CD4-positive, alpha-beta T cell treated with Interleukin-17A for 4 hours (primary cell): ENCODE results near the gene LDLRAD4.
A peak's percentile ranks its signal among the peaks of the same experiment; 100 is the strongest.

Experiments
- DNase-seq: peaks from one replicate; pipeline ENCODE4 v3.0.0-alpha.2; 2020; ENCODE audit warnings: mixed read lengths

LDLRAD4 gene

DNA sequence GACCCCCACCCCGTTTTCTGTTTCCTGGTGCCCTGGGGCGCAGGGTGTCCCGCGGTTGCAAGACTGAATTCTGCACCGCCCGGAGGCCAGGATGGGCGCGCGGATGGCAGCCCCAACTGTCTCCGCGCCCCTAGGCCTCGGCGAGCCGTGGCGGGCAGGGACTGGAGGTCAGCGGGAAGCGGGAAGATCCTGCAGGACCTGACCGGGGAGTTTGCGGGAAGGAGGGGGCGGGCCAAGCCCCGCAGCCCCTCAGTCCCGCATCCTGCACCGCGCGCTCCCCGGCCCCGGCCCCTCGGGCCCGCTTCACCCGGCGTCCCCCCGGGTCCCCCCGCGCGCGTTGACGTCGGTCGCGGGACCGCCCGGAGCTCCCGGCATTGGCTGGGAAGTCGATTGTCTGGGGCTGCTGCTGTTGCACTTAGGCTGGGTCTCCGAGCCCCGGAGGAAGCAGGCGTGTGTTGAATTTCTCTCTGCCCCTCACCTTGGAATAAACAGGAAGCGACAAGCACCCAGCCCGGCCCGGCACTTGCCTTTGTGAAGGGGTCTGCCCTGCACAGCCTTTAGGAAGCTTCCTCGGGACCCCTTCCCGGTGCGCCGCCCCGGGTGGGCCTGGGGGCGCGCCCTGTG, at the start of gene LDLRAD4:
TSS of gene LDLRAD4 (plus strand) at position 393 of the 624 bp plus-strand sequence.
- peak; percentile 73 for DNase-seq

DNA sequence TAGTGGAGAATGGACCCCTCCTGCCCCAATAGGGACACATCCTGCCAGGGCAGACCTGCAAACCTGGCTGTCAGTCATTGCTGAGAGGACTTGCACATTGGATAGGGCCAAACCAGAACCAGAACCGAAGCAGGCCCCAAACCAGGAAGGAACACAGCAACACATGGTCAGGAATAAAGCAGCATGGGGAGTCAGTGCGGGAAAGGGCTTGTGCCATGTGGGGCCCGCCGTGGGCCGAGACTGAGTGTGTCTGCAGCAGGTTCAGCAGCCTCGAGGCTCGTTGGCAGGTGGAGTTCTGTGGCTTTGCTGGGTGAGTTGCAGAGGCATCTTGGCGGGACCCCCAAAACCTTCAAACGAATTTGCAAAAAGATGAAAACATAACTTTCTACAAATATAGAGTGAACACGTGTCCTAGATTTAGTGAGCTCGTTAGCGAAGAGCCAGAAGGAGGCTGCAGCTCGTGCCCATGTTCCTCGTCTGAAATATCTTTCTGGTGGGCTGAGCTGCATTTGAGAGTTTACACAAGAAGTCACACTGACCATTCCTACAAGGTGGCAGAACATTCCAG, 44.9 kb upstream of the LDLRAD4 start:
- no peak for DNase-seq

DNA sequence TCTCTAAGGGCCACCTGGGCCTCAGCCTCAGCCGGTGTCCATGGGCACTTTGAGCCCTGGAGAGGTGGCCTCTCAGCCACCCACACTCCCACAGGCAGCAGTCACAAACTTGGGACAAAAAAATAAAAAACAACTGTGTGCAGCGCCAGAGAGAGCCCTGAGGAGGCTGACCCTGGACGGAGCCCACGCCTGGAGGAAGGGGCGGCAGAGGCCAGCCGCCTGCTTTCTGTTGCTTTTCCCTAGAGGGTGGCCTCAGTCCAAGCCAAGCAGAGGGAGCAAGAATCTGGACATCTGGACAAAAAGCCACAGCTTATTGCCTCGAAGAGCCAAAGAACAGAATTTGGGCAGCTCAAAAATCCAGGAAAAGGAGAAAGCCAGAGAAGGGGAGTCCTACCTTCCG, 43.3 kb upstream of the LDLRAD4 start:
- no peak for DNase-seq

DNA sequence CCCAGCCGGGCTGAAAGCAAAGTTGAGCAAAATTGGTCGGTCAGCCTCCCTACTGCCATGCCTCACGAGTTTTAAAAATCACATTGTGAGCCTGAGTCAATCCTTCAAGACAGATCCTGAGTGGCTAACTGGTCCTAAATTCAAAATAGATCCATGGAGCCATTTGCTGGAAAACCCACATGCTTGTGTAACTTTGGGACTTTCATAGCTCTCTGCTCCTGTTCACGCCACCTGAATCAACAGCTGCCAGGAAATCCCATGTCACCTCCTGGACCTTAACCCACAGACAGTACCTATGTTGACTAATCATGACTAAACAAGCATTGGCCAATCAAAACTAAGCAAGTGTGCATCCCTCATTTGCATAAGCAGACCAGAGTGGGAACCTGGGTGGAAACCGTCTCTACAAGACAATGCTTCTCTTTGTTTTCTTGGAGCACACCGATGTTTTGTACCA, 42.8 kb upstream of the LDLRAD4 start:
- no peak for DNase-seq

DNA sequence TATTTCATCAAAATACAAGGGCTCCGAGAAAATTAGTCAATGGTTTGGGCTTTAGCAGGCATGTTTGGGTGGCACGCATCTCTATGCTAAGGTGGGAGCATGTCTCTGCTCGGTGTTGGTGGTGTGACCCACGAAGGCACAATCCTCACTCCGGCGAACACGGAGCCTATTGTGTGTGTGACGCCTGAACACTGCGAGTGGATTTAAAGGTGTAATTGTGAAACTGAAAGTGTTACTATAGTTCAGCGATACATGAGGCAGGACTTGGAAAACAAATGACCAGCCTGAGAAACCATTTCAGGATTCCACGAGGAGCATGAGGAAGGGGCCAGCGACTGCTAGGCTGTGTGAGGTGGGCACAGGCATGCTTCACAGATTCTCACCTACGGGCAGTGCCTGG, 41.7 kb upstream of the LDLRAD4 start:
- DNase-seq, result no peak

DNA sequence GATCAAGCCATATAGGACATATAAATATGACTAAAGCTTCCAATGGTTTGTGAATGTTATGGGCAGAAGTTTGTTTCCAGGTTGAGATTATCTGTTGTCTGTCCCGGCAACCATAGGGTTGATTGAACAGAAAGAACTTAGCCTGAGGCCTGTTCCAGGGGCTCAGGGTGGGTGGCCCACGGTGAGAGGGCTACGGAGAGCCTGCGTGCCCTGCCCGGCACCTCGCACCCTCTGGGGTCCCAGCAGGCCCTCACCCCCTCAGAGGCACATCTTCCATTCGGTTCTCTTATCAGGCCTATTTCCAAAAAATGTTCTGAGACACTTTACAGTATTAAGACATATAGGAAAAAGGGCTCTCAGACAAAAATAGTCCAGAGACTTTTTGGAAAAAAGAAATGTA, 40.4 kb upstream of the LDLRAD4 start:
- no peak for DNase-seq

DNA sequence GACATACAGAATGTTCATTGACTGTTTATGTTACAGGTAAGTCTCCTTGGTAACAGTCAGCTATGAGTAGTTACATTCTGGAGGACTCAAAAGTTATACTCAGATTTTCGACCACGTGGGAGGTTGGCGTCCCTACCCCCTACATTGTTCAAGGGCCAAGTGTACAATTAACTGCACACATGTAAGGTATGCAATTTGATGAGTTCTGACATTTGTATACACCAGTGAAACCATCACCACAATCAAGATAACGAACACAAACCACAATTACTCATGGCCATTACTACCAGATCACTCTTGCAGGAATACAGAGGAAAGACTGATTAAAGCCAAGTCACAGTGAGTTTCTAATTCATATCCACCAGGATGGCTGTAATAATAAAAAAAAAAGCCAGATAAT, 39.6 kb upstream of the LDLRAD4 start:
- no peak for DNase-seq

DNA sequence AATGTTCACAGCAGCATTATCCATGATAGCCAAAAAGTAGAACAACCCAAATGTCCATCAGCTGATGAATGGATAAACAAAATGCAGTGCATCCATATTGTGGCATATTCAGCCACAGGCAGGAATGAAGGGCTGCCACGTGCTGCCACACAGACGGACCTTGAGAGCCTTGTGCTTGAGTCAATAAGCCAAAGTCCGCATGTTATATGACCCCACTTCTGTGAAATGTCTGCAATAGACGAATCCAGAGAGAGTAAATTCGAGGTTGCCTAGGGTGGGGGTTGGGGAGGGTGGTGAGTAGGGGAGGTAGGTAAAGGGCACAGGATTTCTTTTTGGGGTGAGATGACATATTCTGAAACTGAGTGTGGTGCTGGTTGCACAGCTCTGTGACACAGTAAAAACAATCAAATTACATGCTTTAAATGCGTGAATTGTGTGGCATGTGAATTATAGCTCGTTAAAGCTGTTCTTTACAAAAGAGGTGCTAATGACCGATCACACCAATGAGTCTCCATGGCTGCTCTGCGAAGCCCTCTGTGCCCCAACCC, 38.9 kb upstream of the LDLRAD4 start:
- no peak for DNase-seq

DNA sequence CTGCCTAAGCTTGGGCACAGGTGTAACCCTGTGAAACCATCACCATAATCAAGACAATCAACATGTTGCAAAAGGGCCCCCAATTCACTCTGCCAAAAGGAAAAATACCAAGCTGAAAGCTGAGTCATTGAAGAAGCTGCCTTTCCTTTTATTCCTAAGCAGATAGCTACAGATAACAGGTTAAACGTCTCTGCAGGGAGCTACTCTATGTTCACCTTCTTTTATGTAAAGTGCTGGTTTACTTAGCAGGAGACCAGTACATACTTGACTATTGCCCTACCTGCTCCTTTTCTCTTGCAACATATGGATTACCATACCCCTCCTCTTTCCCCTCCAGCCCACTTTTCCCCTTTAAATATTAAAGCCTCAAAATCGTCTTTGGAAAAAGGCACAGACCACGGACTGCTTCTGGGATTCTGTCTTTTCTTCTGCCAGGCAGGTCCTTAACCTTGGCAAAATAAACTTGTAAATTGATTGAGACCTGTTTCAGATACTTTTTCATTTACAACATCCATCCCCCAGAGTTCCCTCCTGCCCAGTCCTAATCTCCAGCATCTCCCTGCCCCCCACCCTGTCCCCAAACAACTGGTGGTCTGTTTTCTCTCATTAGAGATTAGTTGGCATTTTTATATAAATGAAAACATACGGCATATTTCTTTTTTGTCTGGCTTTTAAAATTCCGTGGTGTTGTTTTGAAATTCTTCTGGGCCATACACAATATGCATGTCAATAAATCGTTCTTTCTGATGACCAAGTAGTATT, 37.8 kb upstream of the LDLRAD4 start:
- DNase-seq, result no peak

DNA sequence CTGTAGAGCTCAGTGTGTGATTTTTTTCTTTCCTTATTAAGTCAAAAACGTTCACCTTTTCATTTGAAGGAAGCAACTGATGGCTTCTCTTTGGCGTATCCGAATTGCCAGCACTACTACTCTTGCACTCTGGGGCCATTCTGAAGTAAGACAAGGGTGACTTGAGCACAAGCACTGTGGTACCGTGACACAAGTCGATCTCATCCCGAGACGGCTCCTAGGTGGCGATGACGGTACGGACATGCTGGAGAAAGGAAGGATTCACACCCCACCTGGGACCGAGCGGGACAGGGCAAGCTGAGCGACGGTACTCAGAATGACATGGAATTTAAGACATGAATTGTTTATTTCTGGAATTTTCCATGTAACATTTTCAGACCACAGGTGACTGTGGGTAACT, 36.8 kb upstream of the LDLRAD4 start:
- DNase-seq, result no peak

DNA sequence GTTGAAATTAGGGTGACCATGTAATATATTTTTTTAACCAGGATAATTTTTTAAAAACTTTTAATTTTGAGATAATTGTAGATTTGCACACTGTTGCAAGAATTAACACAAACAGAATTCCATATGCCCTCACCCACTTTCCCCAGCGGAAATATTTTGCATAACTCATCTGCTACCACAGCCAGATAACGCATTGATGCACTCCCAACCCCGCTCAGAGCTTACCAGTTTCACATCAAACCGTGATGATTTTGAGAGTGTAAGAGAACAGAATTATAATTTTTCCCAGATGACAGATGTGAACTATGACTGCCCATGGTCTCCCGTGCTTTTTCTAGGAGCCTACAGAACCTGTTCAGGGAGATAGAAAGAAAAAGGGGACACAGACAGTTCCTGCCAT, 35.2 kb upstream of the LDLRAD4 start:
- no peak for DNase-seq

DNA sequence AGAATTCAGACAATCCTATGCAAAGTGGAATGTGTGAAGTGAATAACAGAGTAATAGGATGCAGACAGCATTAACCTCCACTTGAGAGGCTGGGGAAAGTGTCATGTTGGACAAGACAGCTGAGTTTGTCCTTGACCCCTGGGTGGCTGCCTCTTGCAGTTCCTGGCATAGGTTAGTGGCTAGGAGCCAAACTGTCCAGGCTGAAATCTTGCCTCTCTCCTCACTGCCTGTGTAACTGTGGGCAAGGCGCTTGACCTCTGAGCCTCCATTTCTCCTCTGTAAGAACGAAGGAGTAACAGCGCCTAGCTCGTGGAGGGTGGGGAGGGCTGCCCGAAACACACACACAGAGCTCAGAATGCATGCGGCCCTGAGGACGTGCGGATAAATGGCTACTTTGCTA, 34.8 kb upstream of the LDLRAD4 start:
- no peak for DNase-seq

DNA sequence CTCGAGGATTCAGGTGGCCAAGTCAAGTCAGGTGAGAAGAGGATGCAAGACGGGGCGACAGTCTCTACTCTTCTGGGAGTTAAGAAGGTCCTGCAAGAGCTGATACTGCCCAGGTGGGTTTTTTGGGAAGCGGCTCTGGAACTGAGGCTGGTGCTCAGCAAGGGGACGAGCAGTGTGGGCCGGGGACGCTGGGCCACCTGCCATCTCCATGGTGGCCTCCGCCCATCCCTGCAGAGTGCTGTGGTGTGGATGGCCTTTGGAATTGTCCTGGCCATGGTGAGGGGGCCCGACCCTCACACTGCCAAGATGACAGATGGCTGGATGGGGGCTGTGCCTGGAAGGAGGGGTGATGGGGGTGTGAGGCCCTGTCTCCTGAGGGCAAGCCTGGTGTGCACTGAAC, 34.2 kb upstream of the LDLRAD4 start:
- DNase-seq, result no peak

DNA sequence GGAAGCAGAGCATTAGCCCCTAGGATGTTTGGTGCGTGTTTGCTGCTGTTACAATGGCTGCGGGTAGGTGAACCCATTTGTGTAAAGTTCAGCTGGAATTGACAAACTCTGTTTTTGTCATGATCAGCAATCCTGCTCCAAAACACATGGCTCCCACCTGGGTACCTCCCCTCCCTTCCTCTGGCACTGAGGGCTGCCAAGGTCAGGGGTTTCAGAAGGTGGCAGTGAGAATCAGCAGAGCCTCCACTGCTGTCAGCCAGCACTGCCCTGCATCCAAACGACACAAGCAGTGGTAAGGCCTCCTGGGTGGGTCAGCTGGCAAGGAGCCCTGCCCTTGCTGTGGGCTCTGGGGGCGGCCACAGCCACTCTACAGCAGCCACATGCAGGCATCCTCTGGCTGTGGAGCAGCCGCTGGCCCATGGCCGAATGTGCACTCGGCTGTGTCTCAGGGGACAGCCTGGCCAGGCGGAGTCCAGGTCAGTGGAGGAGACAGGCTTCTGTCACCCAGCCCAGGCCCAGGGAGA, 32.8 kb upstream of the LDLRAD4 start:
- no peak for DNase-seq

DNA sequence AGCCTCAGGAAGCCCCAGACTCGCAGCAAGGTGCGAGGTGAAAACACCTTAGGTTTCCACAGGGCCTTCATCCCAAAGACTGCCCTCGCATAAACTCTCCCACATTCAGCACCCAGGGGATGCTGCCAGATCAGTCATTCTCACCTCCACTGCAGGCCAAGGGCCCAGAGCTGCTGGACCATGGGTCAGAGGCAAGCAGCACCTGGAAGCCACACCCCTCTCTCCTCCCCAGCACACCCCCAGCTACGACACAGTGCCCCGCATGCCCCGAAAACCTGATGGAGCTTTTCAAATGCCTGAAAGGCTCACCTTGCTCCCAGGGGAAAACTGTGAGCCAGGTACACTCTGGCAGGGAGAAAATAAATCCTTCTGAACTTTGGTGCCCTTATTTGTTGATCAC, 31.9 kb upstream of the LDLRAD4 start:
- DNase-seq, result no peak

DNA sequence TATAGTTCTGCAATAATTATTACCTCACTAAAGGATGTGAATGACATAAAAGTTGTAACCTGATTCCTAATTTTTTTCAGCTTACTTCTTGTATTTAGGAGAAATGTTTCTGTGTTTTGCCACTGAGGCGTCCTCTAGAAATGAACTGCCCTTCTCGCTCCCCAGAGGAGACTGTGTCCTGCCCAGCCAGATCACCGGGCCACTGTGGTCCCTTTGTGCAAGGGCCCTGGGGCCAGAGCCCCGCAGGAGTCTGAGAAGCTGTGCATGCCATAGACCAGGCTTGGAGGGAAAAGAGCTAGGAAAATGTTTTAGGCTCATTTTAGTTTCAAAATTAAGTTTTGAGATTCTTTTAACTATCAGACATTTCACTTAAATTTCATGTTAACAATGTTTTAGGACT, 31.1 kb upstream of the LDLRAD4 start:
- DNase-seq, result no peak

DNA sequence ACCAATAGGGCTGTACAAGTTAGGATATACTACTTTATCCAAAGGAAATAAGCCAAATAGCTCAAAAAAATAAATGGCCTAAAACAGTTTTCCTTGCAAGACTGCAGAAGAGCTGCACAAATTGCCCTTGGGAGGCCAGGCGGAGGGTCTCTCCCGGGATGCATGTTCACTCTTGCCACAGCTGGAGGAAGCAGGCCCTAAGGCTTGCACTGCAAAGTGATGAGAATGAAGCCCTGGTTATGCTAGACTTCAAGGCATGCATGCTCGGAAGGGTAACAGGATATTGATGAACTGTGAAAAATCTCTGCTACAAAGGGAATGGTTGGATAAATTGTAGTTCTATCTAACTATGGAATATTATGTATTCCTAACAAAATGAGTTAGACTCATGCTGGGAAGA, 27.5 kb upstream of the LDLRAD4 start:
- no peak for DNase-seq

DNA sequence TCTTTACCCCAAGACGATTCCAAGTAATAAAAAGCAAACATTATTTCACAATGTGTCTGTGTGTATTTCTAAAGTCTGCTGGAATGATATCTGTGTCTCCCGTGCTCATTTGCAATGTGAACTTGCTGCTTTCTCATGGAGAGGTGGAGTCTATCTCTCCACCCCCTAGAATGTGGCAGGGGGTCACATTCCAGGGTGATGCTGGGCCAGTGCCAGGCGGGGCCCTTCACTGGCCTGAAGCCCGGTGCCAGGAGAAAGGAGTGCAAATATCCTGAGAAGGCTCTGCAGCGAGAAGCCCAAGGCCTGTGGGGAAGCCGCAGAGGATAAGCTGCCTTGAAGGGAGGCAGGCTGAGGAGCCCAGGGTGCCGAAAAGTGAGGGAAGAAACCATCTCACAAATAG, 26.8 kb upstream of the LDLRAD4 start:
- no peak for DNase-seq

DNA sequence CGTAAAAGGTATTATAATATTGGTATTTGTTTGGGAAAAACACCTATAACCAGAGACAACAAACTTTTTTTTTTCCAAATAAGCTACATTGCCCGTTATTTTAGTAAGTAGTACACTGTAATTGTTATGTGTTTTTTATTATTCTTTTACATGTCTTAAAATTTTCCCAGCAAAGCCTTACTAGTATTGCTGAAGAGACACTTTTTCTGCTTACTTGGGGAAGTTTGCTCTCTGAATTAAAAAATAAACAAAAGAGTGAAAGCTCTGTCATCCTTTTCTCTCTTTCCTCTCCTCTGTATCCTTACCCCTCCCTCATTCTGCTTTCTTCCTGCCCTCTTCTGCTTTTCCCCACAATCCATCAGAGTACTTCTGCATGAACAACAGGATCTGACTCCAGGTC, 25.6 kb upstream of the LDLRAD4 start:
- no peak for DNase-seq

DNA sequence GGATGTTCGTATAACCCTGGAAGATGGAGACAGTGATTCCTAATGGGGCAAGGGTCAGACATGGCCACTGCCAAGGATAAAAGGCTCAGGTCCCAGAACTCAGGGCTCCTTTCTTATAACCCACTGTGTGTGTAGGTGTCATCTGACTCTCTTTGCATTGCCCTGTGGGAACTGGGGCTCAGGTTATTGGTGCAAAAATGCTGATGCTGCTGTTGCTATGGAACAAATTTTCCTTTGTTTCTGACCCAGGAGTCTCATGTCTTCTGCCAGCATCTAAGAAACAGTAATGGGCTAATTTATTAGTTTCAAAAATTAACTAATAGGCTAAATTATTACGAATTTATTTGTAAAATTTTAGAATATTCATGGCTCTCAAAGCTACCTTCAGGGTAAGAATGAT, 24.3 kb upstream of the LDLRAD4 start:
- DNase-seq, result no peak

DNA sequence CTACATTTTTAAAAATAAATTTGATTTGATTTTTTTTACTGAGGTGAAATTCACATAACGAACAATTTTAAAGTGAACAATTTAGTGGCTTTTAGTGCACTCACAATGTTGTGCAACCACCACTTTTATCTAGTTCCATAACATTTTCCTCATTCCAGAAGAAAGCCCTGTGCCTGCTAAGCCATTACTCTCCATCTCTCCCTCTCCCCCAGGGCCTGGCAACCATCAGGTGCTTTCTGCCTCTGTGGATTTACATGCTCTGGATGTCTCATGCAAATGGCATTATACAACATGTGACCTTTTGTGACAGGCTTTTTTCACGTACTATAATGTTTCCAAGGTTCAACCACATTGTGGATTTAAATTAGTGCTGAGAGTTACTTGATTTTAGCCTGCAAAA, 19.9 kb upstream of the LDLRAD4 start:
- DNase-seq, result no peak

DNA sequence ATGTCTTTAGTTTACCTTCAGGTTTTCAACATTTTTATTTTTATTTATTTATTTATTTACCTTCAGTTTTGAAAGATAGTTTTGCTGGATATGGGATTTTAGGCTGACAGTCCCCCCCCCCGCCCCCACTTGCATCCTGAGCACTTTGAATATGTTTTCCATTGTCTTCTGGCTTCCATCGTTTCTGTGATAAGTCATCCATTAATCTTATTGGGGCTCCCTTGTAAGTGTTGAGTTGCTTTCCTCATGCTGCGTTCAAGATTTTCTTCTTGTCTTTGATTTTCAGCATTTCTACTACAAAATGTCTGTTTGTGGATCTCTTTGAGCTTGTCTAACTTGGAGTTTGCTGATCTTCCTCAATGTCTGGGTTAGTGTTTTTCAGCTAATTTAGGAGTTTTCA, 19.4 kb upstream of the LDLRAD4 start:
- DNase-seq, result no peak

DNA sequence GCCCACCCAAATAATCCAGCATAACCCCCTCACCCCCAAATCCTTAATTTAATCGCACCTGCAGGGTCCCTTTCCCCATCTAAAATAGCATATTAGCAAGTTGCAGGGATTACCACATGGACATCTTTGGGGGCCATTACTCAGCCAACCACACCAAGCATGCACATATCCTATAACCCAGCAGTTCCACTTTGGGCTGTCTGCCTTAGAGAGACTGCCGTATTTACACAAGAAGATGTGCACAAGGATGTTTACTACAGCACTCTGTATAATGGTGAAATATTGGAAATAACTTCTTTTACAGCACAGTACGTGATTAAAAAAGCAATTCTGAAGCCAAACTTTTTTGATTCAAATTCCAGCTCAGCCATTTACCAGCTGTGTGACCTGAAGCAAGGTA, 17.3 kb upstream of the LDLRAD4 start:
- no peak for DNase-seq

DNA sequence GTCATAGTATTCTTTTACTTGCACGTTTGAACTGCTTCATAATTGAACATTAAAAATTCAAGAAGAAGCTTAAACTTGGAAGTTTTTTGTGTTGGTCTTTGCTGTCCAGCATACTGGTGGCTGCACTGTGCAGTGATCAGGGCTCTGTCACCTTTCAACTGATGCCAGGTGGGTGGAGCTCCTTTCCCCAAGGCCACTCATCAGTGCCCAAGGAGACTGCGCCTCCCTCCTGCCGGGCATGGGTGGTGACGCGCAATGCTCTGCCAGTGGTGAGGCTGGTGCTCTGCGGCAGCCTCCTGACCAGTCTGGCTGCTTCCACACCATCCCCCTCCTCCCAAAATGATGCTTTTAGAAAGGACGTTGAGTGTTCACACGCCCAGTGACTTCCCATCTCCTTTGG, 16.0 kb upstream of the LDLRAD4 start:
- no peak for DNase-seq
